DND-41 (cell line): Measurements from ENCODE around the gene HAUS7.

Source experiments
- EZH2 ChIP-seq: IDR thresholded peaks from 3 replicates; pipeline ENCODE4 v1.6.1; 2012; ENCODE audit warnings: borderline replicate concordance, low read depth, mild to moderate bottlenecking, moderate library complexity, low read length, inconsistent platforms; ENCODE audit not compliant: severe bottlenecking
- TF ChIP-seq, protein P1 (sequence below): IDR thresholded peaks from 2 replicates; pipeline ENCODE4 v1.5.1; 2012; ENCODE audit warnings: borderline replicate concordance, low read length, moderate library complexity, mild to moderate bottlenecking; ENCODE audit not compliant: poor library complexity, severe bottlenecking; ENCODE audit errors: extremely low read depth

DNA sequence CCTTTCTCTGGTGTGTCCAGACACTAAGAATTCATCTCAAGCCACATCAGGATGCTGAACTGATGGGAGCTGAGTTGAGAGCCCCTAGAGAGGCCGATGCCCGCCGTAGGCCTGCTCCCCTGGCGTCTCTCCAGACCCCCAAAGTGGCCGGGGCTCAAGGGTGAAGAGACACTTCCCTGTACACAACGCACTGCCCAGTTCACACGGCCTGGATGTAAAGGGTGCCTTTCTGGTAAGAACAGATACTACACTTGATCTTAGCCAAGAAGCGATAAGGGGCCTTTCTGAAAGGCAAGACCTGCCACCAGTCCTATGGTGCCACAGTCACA, 19.5 kb downstream of the HAUS7 start:
- TF ChIP-seq, protein P1, sequence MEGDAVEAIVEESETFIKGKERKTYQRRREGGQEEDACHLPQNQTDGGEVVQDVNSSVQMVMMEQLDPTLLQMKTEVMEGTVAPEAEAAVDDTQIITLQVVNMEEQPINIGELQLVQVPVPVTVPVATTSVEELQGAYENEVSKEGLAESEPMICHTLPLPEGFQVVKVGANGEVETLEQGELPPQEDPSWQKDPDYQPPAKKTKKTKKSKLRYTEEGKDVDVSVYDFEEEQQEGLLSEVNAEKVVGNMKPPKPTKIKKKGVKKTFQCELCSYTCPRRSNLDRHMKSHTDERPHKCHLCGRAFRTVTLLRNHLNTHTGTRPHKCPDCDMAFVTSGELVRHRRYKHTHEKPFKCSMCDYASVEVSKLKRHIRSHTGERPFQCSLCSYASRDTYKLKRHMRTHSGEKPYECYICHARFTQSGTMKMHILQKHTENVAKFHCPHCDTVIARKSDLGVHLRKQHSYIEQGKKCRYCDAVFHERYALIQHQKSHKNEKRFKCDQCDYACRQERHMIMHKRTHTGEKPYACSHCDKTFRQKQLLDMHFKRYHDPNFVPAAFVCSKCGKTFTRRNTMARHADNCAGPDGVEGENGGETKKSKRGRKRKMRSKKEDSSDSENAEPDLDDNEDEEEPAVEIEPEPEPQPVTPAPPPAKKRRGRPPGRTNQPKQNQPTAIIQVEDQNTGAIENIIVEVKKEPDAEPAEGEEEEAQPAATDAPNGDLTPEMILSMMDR: no peak
- TF ChIP-seq EZH2: no peak
